Activated CD8-positive, alpha-beta memory T cell treated with anti-CD3 and anti-CD28 coated beads, Interleukin-2, amount 50 U/mL, for 4 hours (primary cell): ENCODE measurements around the gene TUFM.
"Not testable (repeated sequence)": the region's sequence is repeated elsewhere in the genome, so short reads cannot be mapped to it uniquely, and the experiment has no call there.

Experiments used
- DNase-seq: peaks from one replicate; pipeline ENCODE4 v3.0.0-alpha.2; 2020

TUFM gene

DNA sequence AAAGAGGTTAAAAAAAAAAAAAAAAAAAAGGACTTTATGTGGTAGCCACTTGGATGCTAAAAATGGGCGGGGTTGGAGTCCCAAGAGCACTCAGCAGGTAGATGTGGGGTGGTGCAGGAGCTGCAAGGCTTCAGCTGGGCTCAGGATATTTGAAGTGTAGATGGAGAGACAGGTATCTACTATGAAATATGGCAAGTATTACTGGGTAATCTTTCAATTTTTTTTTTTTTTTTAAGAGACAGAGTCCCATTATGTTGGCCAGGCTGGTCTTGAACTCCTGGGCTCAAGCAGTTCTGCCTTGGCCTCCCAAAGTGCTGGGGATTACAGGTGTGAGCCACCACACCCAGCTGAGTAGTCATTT is 7.6 kb downstream of the TUFM start:
- DNase-seq = no peak

GRCh38 chr16:28837672-28838557 is 8.2 kb downstream of the TUFM start:
- no peak for DNase-seq

DNA sequence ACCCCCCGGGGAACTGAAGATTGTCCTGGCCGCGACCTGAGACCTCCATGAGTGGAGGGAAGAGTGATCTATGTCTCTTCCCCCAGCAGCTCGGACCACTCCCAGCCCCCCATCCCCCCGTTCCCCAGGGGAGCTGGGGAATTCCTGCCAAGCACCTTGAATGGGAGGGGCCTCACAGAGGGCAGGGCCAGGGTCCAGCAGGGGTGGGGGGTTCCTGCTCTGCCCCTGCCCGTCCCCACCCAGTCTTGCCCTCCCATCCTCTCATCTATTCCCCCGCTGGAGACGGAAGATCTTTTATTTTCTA is 9.4 kb downstream of the TUFM start:
- no peak for DNase-seq

- no peak for DNase-seq
These were observed 10.0 kb downstream of the TUFM start for GRCh38 chr16:28835864-28836760.

DNA sequence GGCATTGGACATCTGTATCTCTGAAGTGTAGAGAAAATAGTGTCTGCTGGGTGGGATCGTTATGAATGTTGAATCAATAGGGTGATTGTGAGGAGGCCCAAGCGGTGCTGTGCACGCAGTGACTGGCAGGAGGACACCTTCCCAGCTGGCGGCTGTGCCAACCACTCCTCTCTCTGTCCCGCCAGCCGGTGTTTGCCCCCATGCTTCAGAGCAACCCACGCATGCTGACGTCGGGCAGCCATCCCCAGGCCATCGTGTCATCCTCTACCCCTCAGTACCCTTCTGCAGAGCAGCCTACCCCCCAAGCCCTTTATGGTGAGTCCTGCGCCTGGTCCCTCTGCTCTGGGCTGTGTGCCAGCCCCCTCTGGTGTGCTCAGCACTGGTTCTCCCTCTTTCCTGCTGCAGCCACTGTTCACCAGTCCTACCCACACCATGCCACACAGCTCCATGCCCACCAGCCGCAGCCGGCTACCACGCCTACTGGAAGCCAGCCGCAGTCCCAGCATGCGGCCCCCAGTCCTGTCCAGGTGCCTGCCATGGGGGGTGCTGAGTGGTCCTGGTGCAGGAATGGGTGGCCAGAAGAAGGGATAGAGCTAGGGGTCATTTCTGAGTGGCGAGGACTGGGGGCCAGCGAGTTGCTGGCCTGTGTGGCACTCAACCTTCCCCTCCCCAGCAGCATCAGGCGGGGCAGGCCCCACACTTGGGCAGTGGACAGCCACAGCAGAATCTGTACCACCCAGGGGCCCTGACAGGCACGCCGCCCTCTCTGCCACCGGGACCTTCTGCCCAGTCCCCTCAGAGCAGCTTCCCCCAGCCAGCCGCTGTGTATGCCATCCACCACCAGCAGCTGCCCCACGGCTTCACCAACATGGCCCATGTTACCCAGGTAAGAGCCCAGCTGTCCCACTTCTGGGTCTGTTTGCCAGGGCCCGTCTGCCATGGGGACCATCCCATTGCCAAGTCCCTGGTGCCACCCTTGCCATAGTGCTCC is 11.0 kb downstream of the TUFM start:
- DNase-seq = no peak

GRCh38 chr16:28834349-28834748 is 11.8 kb downstream of the TUFM start:
- no peak for DNase-seq

DNA sequence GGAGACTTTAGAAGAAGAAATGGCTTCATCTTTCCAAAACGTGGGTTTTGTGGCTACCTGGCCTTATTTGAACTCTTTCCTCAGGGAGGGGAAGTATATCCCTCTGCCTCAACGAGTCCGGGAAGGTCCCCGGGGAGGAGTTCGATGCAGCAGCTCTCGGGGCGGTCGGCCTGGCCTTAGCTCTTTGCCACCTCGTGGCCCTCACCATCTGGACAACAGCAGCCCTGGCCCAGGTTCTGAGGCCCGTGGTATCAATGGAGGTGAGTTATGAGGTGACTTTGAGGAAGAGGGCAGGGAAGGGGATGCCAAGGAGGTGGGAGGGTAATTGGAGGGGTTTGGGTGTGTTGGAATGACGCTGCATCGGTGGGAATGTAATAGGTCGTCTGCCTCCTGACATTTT is 15.6 kb downstream of the TUFM start:
- DNase-seq = no peak

DNA sequence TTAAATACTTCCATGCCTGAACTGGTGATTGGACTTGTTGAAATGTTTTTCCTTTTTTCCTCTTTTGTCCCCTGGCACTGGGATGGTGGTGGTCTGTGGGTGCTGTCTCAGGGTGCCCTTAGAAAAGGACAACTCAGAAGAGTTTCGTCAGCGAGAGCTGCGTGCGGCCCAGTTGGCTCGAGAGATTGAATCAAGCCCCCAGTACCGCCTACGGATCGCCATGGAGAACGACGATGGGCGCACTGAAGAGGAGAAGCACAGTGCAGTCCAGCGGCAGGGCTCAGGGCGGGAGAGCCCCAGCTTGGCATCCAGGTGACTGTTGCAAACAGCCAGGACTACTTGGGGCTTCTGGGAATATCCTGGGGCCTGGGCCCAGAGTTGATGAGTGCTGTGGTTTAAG is 16.4 kb downstream of the TUFM start:
- DNase-seq = no peak

DNA sequence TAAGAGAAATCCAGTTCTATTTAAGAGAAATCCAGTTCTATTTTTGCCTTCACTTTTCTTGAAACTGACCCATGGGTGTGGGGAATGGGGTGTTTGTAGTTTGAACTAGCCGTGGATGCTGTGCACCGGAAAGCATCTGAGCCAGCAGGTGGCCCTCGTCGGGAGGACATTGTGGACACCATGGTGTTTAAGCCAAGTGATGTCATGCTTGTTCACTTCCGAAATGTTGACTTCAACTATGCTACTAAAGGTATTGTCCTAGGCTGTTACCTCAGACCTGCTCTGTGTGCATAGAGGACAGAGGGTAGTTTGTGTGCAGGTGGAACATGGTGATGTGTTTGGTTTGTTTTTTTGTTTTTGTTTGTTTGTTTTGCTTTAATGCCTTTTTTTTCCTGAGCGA is 20.0 kb downstream of the TUFM start:
- DNase-seq = no peak

DNA sequence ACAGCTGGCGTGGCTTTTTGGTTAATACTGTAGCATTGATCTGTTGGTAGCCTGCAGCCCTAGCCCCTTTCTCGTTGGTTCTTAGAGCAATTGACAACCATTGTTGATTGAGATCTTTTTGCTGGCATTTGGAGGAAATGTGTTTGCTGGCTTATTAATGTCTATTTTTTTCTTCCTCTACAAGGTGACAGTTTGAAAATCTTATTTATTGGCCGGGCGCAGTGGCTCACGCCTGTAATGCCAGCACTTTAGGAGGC is 21.5 kb downstream of the TUFM start:
- no peak for DNase-seq

GRCh38 chr16:28823873-28824716 is 22.1 kb downstream of the TUFM start:
- peak; percentile 97 for DNase-seq

- DNase-seq = no peak
These were observed 22.8 kb downstream of the TUFM start for GRCh38 chr16:28823291-28823872.

DNA sequence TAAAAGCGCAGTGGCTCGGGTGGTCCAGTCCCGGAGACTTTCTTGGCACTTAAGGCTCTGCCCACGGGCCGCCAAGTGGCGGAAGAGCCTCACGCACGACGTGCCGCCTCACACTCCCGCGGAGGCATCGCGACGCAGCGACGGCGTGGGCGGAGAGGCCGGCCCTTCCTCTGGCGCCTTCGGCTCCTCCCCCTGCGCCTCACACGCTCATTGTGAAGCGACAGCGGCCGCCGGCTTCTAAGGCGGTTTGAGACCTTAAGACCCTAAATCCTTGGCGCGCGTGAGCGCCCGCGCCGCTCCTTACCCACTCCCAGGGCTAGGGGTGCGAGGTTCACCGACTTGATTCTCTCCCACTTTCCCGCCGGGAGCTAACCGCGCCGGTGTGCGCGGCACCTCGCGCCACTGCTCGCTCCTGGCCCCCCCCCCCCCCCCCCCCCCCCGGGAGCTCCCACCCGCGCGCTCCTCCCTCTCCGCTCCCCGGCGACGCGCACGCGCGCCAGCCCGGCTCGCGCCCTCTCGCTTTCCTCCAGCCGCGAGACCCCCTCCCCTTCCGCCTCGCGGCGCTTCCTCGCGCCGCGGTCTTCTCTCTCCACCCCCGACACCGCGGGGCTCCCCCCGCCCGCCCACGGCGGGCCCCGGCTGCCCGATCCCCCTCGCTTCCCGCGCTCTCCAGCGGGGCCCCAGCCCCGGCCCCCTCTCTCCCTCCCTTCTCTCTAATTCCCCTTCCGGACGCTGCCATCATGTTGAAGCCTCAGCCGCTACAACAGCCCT is 23.4 kb downstream of the TUFM start, which contains the start of gene ATXN2L:
TSS of gene ATXN2L (plus strand) at position 480 of the 771 bp plus-strand sequence. CDS start at position 741, 261 bp downstream.
- peak; percentile 95 for DNase-seq

DNA sequence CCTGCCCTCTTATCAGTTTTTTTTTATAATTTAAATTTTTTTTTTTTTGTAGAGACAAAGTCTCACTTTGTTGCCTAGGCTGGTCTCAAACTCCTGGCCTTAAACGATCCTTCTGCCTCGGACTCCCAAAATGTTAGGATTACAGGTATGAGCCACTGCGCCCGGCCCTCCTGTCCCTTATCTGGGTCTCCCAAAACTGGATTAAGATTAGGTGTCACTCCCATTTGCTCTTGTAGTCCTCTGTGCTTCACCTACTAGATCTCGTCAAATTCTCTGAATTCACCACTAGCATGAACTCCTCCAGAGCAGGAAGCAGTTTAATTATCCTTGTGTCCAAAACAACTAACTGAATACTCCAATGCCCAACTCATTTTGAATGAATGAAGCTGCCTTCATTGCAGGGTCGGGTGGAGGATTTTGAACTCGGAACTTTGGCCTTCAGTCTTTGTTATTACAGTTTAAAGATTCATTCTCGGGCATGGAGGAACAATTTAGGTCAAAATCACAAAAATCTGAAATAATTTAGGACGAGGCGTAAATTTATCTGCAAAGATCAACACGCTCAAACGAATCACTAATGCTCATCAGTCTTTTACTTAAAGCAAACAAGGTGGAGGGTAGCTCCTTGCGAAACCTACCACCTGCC is 24.2 kb downstream of the TUFM start:
- DNase-seq = no peak

DNA sequence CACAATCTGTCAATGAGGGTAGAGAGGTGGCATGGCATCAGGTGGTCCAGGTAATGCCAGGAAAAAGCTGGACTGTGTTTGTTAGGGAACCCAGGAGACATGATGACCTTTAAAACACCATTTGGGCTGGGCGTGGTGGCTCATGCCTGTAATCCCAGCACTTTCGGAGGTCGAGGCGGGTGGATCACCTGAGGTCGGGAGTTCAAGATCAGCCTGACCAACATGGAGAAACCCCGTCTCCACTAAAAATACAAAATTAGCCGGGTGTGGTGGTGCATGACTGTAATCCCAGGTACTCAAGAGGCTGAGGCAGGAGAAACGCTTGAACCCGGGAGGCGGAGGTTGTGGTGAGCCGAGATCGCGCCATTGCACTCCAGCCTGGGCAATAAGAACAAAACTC is 25.6 kb downstream of the TUFM start:
- not testable (repeated sequence) for DNase-seq

DNA sequence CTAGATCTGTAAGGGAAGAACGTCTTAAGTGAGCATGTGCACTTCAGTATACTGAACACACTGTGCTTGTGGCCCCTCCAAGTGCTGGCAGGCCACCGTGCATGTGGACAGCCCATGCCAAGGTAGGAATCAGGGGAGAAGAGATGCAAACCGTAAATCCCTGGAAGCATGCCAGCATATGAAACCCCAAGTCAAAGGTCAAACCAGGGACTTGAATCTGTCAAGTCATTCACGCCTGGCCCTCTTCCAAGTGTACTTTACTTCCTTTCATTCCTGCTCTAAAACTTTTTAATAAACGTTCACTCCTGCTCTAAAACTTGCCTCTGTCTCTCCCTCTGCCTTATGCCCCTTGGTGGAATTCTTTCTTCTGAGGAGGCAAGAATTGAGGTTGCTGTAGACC is 26.1 kb downstream of the TUFM start:
- DNase-seq = no peak

- not testable (repeated sequence) for DNase-seq
These were observed 38.6 kb downstream of the TUFM start for GRCh38 chr16:28807445-28808120.

DNA sequence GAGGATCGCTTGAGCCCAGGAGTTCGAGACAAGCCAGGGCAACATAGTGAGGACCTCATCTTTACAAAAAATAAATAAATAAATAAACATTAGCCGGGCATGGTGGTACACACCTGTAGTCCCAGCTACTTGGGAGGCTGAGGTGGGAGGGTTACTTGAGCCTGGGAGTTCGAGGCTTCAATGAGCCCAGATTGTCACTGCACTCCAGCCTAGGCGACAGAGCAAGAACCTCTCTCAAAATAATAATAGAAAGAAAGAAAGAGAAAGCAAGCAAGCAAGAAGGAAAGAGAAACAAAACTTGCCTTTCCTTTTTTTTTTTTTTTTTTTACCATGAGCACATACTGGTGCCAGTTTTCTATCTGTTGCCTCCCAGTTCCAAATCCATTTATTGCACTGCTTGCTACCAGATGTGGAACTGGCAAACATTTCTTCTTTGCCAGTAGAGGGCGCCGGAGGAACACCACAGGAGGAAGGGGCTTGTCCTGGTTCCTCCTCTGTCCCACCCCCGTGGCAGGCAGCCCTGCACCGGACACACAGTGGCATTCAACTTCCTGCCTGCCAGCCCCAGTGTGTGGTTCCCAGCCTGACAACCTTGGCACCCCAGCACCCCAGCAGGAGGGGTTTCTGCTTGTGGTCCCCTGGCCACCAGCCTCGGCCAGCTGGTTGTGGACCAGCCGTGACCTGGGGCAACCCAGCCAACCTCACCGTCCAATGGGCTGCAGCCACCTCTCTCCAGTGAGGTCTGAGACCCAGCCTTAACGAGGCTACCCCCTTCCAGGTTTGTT is 43.7 kb downstream of the TUFM start:
- peak; percentile 70 for DNase-seq
